Measurements from ENCODE around the gene DEGS1.

Gene DEGS1

GRCh38 chr1:224238756-224239155 lies 55.7 kb downstream of the DEGS1 start:
- TF ChIP-seq CTCF (IDR thresholded peaks at IDR 0.05; ENCODE audit: low read depth, low read length, missing control alignments) = no peak
- no peak for DNase-seq (ENCODE audit: low read depth)

More at GRCh38 chr1:224238756-224239155, 55.7 kb downstream of the DEGS1 start:
- no peak overlapping the region for H3K4me3 ChIP-seq (ENCODE audit: low read depth, low read length)

Data from GM12864 (cell line).